Neuronal stem cell (in vitro differentiated cells): ENCODE measurements around the gene CST7.

Experiments used
- DNase-seq: peaks from one replicate; pipeline ENCODE4 v3.0.0-alpha.2; 2013; ENCODE audit warnings: low spot score
- H2AFZ ChIP-seq: one replicate; pipeline ENCODE4 v1.6.1; 2013; ENCODE audit warnings: mild to moderate bottlenecking, low read length, inconsistent platforms
- H2AK5ac ChIP-seq: 2 replicates; pipeline ENCODE4 v1.6.1; 2013; ENCODE audit warnings: low read depth, mild to moderate bottlenecking, inconsistent platforms, low read length, moderate library complexity, mixed read lengths
- H2BK120ac ChIP-seq: 2 replicates; pipeline ENCODE4 v1.6.1; 2013; ENCODE audit warnings: low read depth, mild to moderate bottlenecking, inconsistent platforms, low read length, moderate library complexity, mixed read lengths
- H2BK12ac ChIP-seq: one replicate; pipeline ENCODE4 v1.6.1; 2013; ENCODE audit warnings: low read length, inconsistent platforms
- H2BK15ac ChIP-seq: 2 replicates; pipeline ENCODE4 v1.6.1; 2013; ENCODE audit warnings: mild to moderate bottlenecking, low read length, inconsistent platforms, mixed read lengths
- H2BK5ac ChIP-seq: one replicate; pipeline ENCODE4 v1.6.1; 2013; ENCODE audit warnings: inconsistent platforms, mild to moderate bottlenecking, low read length, moderate library complexity
- H3K14ac ChIP-seq: one replicate; pipeline ENCODE4 v1.6.1; 2013; ENCODE audit warnings: low read length, inconsistent platforms
- H3K18ac ChIP-seq: 2 replicates; pipeline ENCODE4 v1.6.1; 2013; ENCODE audit warnings: low read length, inconsistent platforms
- H3K23ac ChIP-seq: 2 replicates; pipeline ENCODE4 v1.6.1; 2013; ENCODE audit warnings: low read depth, mild to moderate bottlenecking, mixed read lengths, low read length, inconsistent platforms; ENCODE audit not compliant: poor library complexity
- H3K27ac ChIP-seq: replicated peaks from 3 replicates; pipeline ENCODE4 v1.5.1; 2013; ENCODE audit warnings: low read length, inconsistent platforms
- H3K27me3 ChIP-seq, 3 experiments: 2 replicates each; pipeline ENCODE4 v1.6.1; 2013; ENCODE audit warnings: low read length in 3 of 3, mild to moderate bottlenecking in 2 of 3, inconsistent platforms in 1 of 3, low read depth in 1 of 3, mixed read lengths in 1 of 3, moderate library complexity in 1 of 3; ENCODE audit not compliant: control insufficient read depth in 3 of 3, insufficient read depth in 3 of 3
- H3K36me3 ChIP-seq, 2 donors: replicated peaks in 1 of 2; 2 replicates each; pipeline ENCODE4 v1.6.1; 2013; ENCODE audit warnings: low read length in 2 of 2; ENCODE audit not compliant: control insufficient read depth in 2 of 2, insufficient read depth in 2 of 2
- H3K4ac ChIP-seq: 2 replicates; pipeline ENCODE4 v1.6.1; 2013; ENCODE audit warnings: inconsistent platforms, mild to moderate bottlenecking, low read length, moderate library complexity
- H3K4me1 ChIP-seq, 2 donors: 1 replicate in 1 of 2; 2 replicates in 1 of 2; pipeline ENCODE4 v1.6.1; 2013; ENCODE audit warnings: low read length in 2 of 2, low read depth in 1 of 2; ENCODE audit not compliant: control insufficient read depth in 2 of 2, insufficient read depth in 1 of 2
- H3K4me2 ChIP-seq: one replicate; pipeline ENCODE4 v1.6.1; 2013; ENCODE audit warnings: mild to moderate bottlenecking, low read length, inconsistent platforms; ENCODE audit not compliant: insufficient read depth, poor library complexity, severe bottlenecking
- H3K4me3 ChIP-seq, 2 donors: 2 replicates each; pipeline ENCODE4 v1.5.1; 2013; ENCODE audit warnings: low read length in 2 of 2, mild to moderate bottlenecking in 2 of 2, inconsistent platforms in 1 of 2, moderate library complexity in 1 of 2
- H3K79me1 ChIP-seq: one replicate; pipeline ENCODE4 v1.6.1; 2013; ENCODE audit warnings: low read depth, mild to moderate bottlenecking, inconsistent platforms, low read length, moderate library complexity
- H3K9ac ChIP-seq: one replicate; pipeline ENCODE4 v1.6.1; 2013; ENCODE audit warnings: mild to moderate bottlenecking, low read depth, low read length, inconsistent platforms; ENCODE audit not compliant: poor library complexity
- H3K9me3 ChIP-seq, 2 donors: replicated peaks in 1 of 2; 2 replicates each; pipeline versions ENCODE3 to v1.6.1; 2013; ENCODE audit warnings: low read length in 2 of 2, mild to moderate bottlenecking in 2 of 2, inconsistent platforms in 1 of 2, low read depth in 1 of 2, mixed read lengths in 1 of 2, moderate library complexity in 1 of 2; ENCODE audit not compliant: control insufficient read depth in 2 of 2, insufficient read depth in 1 of 2
- H4K8ac ChIP-seq: one replicate; pipeline ENCODE4 v1.6.1; 2013; ENCODE audit warnings: low read depth, mild to moderate bottlenecking, inconsistent platforms, low read length, moderate library complexity
- H4K91ac ChIP-seq: one replicate; pipeline ENCODE4 v1.6.1; 2013; ENCODE audit warnings: low read length, low read depth, mild to moderate bottlenecking, inconsistent platforms; ENCODE audit not compliant: poor library complexity
- WGBS, 2 donors: extraction: QIAGEN DNeasy Blood & Tissue Kit; methylation state at CpG; one replicate each; pipeline ENCODE4 v1.1.7; 2013; ENCODE audit warnings: missing lambda C conversion rate in 2 of 2, mixed read lengths in 1 of 2; ENCODE audit not compliant: insufficient read length in 2 of 2, insufficient replicate concordance in 1 of 2; ENCODE audit errors: extremely low coverage in 2 of 2; 5-methylcytosine and 5-hydroxymethylcytosine counted together

Gene CST7

DNA sequence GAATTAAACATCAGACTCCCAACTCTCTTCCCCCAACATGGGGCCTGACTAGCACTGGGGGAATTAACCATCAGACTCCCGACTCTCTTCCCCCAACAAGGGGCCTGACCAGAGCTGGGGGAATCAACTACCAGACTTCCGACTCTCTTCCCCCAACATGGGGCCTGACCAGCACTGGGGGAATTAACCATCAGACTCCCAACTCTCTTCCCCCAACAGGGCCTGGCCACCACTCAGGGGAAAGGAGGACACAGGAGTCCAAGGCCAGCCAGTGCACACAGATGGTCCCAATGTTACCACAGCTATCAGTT is 13.1 kb downstream of the CST7 start:
- Histone ChIP-seq H2AK5ac (no peak overlapping the region), H3K4ac (no peak overlapping the region), H3K27me3 (no peaks in the 10 kb centered on the region), H3K9me3 (no peaks in the 10 kb centered on the region), H2BK12ac (no peak overlapping the region), H2BK120ac (no peak overlapping the region), H3K18ac (no peak overlapping the region), H3K4me1 (no peaks in the 10 kb centered on the region), H3K4me3 (no peak overlapping the region), H3K79me1 (no peaks in the 10 kb centered on the region), H3K9ac (no peak overlapping the region), H3K36me3 (peaks cover 28 to 94% of the 10 kb centered on the region in 2 donors), H3K27ac (no peak overlapping the region), H4K8ac (no peak overlapping the region), H3K14ac (no peak overlapping the region), H3K4me2 (no peak overlapping the region), H4K91ac (no peak overlapping the region), H2BK5ac (no peak overlapping the region), H3K23ac (no peak overlapping the region), H2AFZ (no peak overlapping the region), H2BK15ac (no peak overlapping the region)
- no CpG with 5 or more reads among the region's 2 CpGs for WGBS, 2 donors
- DNase-seq = no peak

DNA sequence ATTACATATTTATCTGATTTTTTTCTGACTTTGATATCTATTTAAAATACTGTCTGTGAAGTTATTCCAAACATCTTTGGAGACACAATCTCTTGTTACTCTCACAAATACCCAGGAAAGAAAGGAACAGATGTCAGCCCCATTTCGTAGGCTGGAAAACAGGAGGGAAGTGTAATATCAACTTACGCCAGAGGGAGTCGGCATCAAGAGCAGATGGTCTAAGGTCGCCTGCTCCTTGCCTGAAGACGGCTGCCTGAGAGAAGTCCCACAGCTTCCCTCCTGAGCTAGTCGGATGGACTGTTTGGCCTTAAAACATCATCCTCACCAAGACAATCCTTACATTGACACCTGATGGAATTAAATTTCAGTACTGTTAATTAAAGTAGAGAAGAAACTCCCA is 13.4 kb downstream of the CST7 start:
- Histone ChIP-seq H2BK5ac (no peak overlapping the region), H3K27me3 (no peaks in the 10 kb centered on the region), H2BK12ac (no peak overlapping the region), H3K79me1 (no peaks in the 10 kb centered on the region), H3K4ac (no peak overlapping the region), H3K18ac (no peak overlapping the region), H3K4me1 (no peaks in the 10 kb centered on the region), H2AFZ (no peak overlapping the region), H2BK15ac (no peak overlapping the region), H3K9me3 (no peaks in the 10 kb centered on the region), H3K9ac (no peak overlapping the region), H3K23ac (no peak overlapping the region), H2BK120ac (no peak overlapping the region), H2AK5ac (no peak overlapping the region), H4K91ac (no peak overlapping the region), H3K27ac (no peak overlapping the region), H3K4me3 (no peak overlapping the region), H4K8ac (no peak overlapping the region), H3K4me2 (no peak overlapping the region), H3K14ac (no peak overlapping the region), H3K36me3 (peaks cover 31 to 94% of the 10 kb centered on the region in 2 donors)
- WGBS, 2 donors = no CpG with 5 or more reads among the region's 6 CpGs
- DNase-seq = no peak

DNA sequence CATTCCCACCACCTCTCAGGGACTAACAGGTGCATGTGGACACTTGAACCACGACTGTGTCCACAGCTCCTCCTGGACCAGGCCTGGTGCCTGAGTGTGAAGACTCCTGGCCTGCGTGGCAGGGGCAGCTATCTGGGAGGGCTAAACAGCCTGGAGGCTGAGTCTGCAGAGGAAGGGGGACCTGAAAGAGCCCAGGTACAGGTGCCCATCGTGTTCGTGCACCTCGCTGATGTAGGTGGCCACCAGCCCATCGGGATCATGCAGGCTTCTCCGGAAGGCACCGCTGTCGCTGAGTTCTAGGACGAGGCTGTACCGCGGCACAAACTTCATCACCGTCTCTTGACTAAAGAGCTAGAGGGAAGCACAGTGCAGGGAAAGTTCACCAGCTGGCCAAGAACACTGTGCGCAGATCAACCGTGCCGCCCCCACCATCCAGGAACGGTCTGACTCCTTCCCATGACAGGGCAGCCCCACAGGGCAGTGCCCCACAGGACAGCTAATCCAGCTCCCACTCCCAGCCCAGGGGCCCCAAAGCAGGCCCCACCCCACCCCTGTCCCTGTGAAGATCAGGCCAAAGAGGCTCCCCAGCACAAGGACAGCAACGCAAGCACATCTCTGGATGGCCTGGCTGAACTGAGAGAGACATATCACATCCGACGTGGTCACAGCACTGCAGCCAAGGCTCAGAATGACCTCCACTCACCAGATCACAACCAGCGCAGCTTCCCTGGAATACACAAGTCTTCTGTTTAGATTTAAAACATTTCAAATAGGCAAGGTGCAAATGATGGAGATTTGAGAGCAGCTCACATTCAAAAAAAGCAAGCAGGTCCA is 14.8 kb downstream of the CST7 start:
- H3K36me3 ChIP-seq = peaks cover 35 to 96% of the 10 kb centered on the region in 2 donors

DNA sequence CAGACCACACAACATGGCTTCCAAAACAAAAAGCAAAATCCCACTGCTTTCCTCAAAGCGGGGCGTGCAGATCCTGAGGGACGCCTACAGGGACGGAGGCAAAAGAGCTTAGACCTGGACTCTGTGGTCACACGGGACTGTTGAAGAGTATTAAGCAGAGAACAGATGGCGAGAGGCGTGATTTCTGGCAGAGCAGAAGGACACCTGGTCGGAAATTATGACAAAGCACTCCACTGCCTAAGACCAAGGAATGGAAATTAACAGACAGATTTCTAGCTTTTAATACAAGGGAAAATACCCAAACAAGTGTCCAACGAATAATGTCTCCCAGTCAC is 15.4 kb downstream of the CST7 start:
- WGBS, 2 donors = no CpG with 5 or more reads among the region's 9 CpGs
- H2BK12ac ChIP-seq = no peak overlapping the region
- no peak overlapping the region for H2BK5ac ChIP-seq

More for the DNA sequence above, 14.8 kb downstream of the CST7 start:
- Histone ChIP-seq H2BK12ac (no peak overlapping the region), H2BK15ac (no peak overlapping the region), H2BK5ac (no peak overlapping the region), H3K4me1 (no peaks in the 10 kb centered on the region), H4K8ac (no peak overlapping the region), H3K4ac (no peak overlapping the region), H3K27ac (no peak overlapping the region), H2AK5ac (no peak overlapping the region), H3K18ac (no peak overlapping the region), H3K4me3 (no peak overlapping the region), H3K14ac (no peak overlapping the region), H4K91ac (no peak overlapping the region), H3K79me1 (no peaks in the 10 kb centered on the region), H3K9me3 (no peaks in the 10 kb centered on the region), H3K9ac (peak overlapping the region; percentile 15), H3K23ac (no peak overlapping the region), H2BK120ac (no peak overlapping the region), H3K27me3 (no peaks in the 10 kb centered on the region), H3K4me2 (no peak overlapping the region), H2AFZ (no peak overlapping the region)
- WGBS, 2 donors = no CpG with 5 or more reads among the region's 21 CpGs
- no peak for DNase-seq

More for the DNA sequence above, 15.4 kb downstream of the CST7 start:
- Histone ChIP-seq H3K23ac (no peak overlapping the region), H2AK5ac (no peak overlapping the region), H3K14ac (no peak overlapping the region), H2AFZ (no peak overlapping the region), H3K9me3 (no peaks in the 10 kb centered on the region), H3K18ac (no peak overlapping the region), H2BK15ac (no peak overlapping the region), H2BK120ac (no peak overlapping the region), H3K4ac (no peak overlapping the region), H3K79me1 (no peaks in the 10 kb centered on the region), H3K9ac (no peak overlapping the region), H3K27ac (no peak overlapping the region), H3K27me3 (no peaks in the 10 kb centered on the region), H3K4me2 (no peak overlapping the region), H4K8ac (no peak overlapping the region), H3K4me1 (no peaks in the 10 kb centered on the region), H4K91ac (no peak overlapping the region), H3K36me3 (peaks cover 38 to 96% of the 10 kb centered on the region in 2 donors), H3K4me3 (no peak overlapping the region)
- no peak for DNase-seq
